Keratinocyte (primary cell): Measurements from ENCODE around the gene SNX13. TPM values are rescaled to one million over a fixed set of nuclear protein-coding genes. Genes with fewer than 3 reads are reported as not detected.

ENCODE experiments used
- DNase-seq: peaks from one replicate; pipeline ENCODE4 v3.0.0-alpha.2; 2011; ENCODE audit warnings: low read depth, missing footprints, low spot score
- FAIRE-seq: peaks from 2 replicates; lab custom pipeline; 2011; peaks lifted over from hg19 to GRCh38; lab: Jason Lieb, UNC
- H2AFZ ChIP-seq: 2 replicates; pipeline ENCODE4 v1.6.0; 2012; ENCODE audit warnings: low read length, control low read depth, inconsistent platforms; ENCODE audit not compliant: control insufficient read depth
- H3K27ac ChIP-seq: 2 replicates; pipeline ENCODE4 v1.5.1; 2011; ENCODE audit warnings: low read length; ENCODE audit not compliant: control insufficient read depth, insufficient read depth
- H3K27me3 ChIP-seq: 3 replicates; pipeline ENCODE4 v1.6.0; 2011; ENCODE audit warnings: low read length; ENCODE audit not compliant: control insufficient read depth, insufficient read depth; ENCODE audit errors: extremely low read depth
- H3K36me3 ChIP-seq, 2 experiments: 2 replicates in 1 of 2; 3 replicates in 1 of 2; pipeline ENCODE4 v1.5.1; 2011; ENCODE audit warnings: low read length in 2 of 2, mild to moderate bottlenecking in 1 of 2; ENCODE audit not compliant: control insufficient read depth in 2 of 2, insufficient read depth in 2 of 2; ENCODE audit errors: extremely low read depth in 1 of 2
- H3K4me1 ChIP-seq: 3 replicates; pipeline ENCODE4 v1.5.1; 2011; ENCODE audit warnings: low read length; ENCODE audit not compliant: control insufficient read depth, insufficient read depth; ENCODE audit errors: extremely low read depth
- H3K4me2 ChIP-seq: 3 replicates; pipeline ENCODE4 v1.6.0; 2011; ENCODE audit warnings: low read depth, low read length; ENCODE audit not compliant: control insufficient read depth, insufficient read depth; ENCODE audit errors: extremely low read depth
- H3K4me3 ChIP-seq, 3 experiments: fragments of 200-600 bp in 1 of 3; sonication (generic) in 1 of 3; 2 replicates in 2 of 3; 3 replicates in 1 of 3; pipeline ENCODE4 v1.5.1; 2011 to 2016; ENCODE audit warnings: low read length in 3 of 3, mild to moderate bottlenecking in 3 of 3, control low read depth in 2 of 3, inconsistent platforms in 1 of 3, low read depth in 1 of 3, mixed read lengths in 1 of 3, mixed run types in 1 of 3, moderate library complexity in 1 of 3; ENCODE audit not compliant: control insufficient read depth in 2 of 3, insufficient read depth in 2 of 3; ENCODE audit errors: extremely low read depth in 1 of 3
- H3K79me2 ChIP-seq: 2 replicates; pipeline ENCODE4 v1.6.0; 2012; ENCODE audit warnings: low read length; ENCODE audit not compliant: control insufficient read depth, insufficient read depth
- H3K9ac ChIP-seq: 3 replicates; pipeline ENCODE4 v1.6.0; 2011; ENCODE audit warnings: low read length; ENCODE audit not compliant: control insufficient read depth, insufficient read depth; ENCODE audit errors: extremely low read depth
- H3K9me1 ChIP-seq: 3 replicates; pipeline ENCODE4 v1.6.0; 2011; ENCODE audit warnings: low read length; ENCODE audit not compliant: control insufficient read depth, insufficient read depth; ENCODE audit errors: extremely low read depth
- H3K9me3 ChIP-seq: 2 replicates; pipeline ENCODE4 v1.5.1; 2012; ENCODE audit warnings: low read depth, low read length; ENCODE audit not compliant: control insufficient read depth
- H4K20me1 ChIP-seq: 3 replicates; pipeline ENCODE4 v1.6.0; 2011; ENCODE audit warnings: low read length; ENCODE audit not compliant: control insufficient read depth, insufficient read depth; ENCODE audit errors: extremely low read depth
- CTCF ChIP-seq, 3 experiments: IDR thresholded peaks in 1 of 3; conservative IDR thresholded peaks in 1 of 3; optimal IDR thresholded peaks in 1 of 3; 2 replicates in 2 of 3; 3 replicates in 1 of 3; pipeline versions ENCODE3 to v1.5.1; 2011; ENCODE audit warnings: low read length in 3 of 3, mild to moderate bottlenecking in 3 of 3, moderate library complexity in 2 of 3, control low read depth in 1 of 3, inconsistent platforms in 1 of 3; ENCODE audit not compliant: insufficient read depth in 2 of 3; ENCODE audit errors: extremely low read depth in 1 of 3
- EZH2 ChIP-seq: IDR thresholded peaks from one replicate; pipeline ENCODE4 v1.6.1; 2012; ENCODE audit warnings: inconsistent platforms, mild to moderate bottlenecking, low read length, moderate library complexity
- dilution Hi-C: fragments of 300-500 bp; cut with MboI; formaldehyde crosslinking; loops from one replicate; pipeline ENCODE4 v1.7.0; 2020; ENCODE audit warnings: low sequenced_read_pairs; ENCODE audit not compliant: extremely low pct_ligation_motif_present
- polyA plus RNA-seq, 5 experiments: library from polyadenylated mRNA; depleted of rRNA in 3 of 5; stranded (reverse) in 3 of 5; stranded (forward) in 1 of 5; unstranded in 1 of 5; fragments of >200 nt; gene quantifications; 1 replicate in 1 of 5; 2 replicates in 3 of 5; 3 replicates in 1 of 5; pipeline versions ENCODE4 v1.2.1 to v1.2.3, GENCODE V29; 2011 to 2012; ENCODE audit warnings: missing spikeins in 2 of 5, low read depth in 1 of 5, low replicate concordance in 1 of 5

Gene SNX13
- polyA plus RNA-seq, 1 donor (not counting 4 experiments of a cell fraction or from before 2014, with no cell fraction given): 22.6 TPM

- H4K20me1 ChIP-seq: no peaks in the 10 kb centered on the region
- no peak overlapping the region for H3K4me3 ChIP-seq
- H3K4me1 ChIP-seq: no peaks in the 10 kb centered on the region
- DNase-seq (no peak), FAIRE-seq (no peak)
- no peaks in the 10 kb centered on the region for H3K27me3 ChIP-seq
- no peak for TF ChIP-seq CTCF (optimal IDR thresholded peaks at IDR 0.05 in 1 of 3, IDR thresholded peaks at IDR 0.05 in 1 of 3, conservative IDR thresholded peaks at IDR 0.05 in 1 of 3; ENCODE audit: extremely low read depth in 1 of 3, insufficient read depth in 2 of 3, low read length in 3 of 3)
- TF ChIP-seq EZH2: no peak
- no peak overlapping the region for H3K4me2 ChIP-seq
- no peak overlapping the region for H3K9ac ChIP-seq
- no peaks in the 10 kb centered on the region for H3K79me2 ChIP-seq
- dilution Hi-C loops: no loop called here
- no peaks in the 10 kb centered on the region for H3K9me3 ChIP-seq
- no peaks in the 10 kb centered on the region for H3K9me1 ChIP-seq
- H3K36me3 ChIP-seq: no peaks in the 10 kb centered on the region
- no peak overlapping the region for H2AFZ ChIP-seq
- no peak overlapping the region for H3K27ac ChIP-seq
These were observed 108.1 kb downstream of the SNX13 start for GRCh38 chr7:17832242-17832641.

- Histone ChIP-seq H3K79me2 (no peaks in the 10 kb centered on the region), H3K36me3 (no peaks in the 10 kb centered on the region), H3K9ac (no peak overlapping the region), H3K9me1 (no peaks in the 10 kb centered on the region), H4K20me1 (no peaks in the 10 kb centered on the region), H3K4me2 (no peak overlapping the region), H3K4me1 (no peaks in the 10 kb centered on the region), H3K4me3 (no peak overlapping the region), H3K27me3 (no peaks in the 10 kb centered on the region), H3K9me3 (no peaks in the 10 kb centered on the region), H3K27ac (no peak overlapping the region), H2AFZ (no peak overlapping the region)
- no peak for TF ChIP-seq EZH2
- TF ChIP-seq CTCF (optimal IDR thresholded peaks at IDR 0.05 in 1 of 3, IDR thresholded peaks at IDR 0.05 in 1 of 3, conservative IDR thresholded peaks at IDR 0.05 in 1 of 3; ENCODE audit: extremely low read depth in 1 of 3, insufficient read depth in 2 of 3, low read length in 3 of 3): no peak
- FAIRE-seq (no peak), DNase-seq (no peak)
- dilution Hi-C loops: no loop called here
These were observed 110.1 kb downstream of the SNX13 start for GRCh38 chr7:17830206-17830605.
